SK-N-SH (cell line): Measurements from ENCODE around the gene DEAF1. TPM values are rescaled to one million over a fixed set of nuclear protein-coding genes. Genes with fewer than 3 reads are reported as not detected.

Source experiments
- CTCF ChIA-PET: fragments of 300-600, 350-600 bp; formaldehyde crosslinking; extraction: SDS; loops from one replicate; lab custom pipeline; 2021; lab: Yijun Ruan, JAX
- POLR2A ChIA-PET: fragments of 350-600 bp; sonication (Branson Sonifier 250); formaldehyde crosslinking; extraction: SDS; loops from one replicate; lab custom pipeline; 2020; ENCODE audit warnings: antibody characterized with exemption, inconsistent platforms; lab: Yijun Ruan, JAX
- DNase-seq: peaks from one replicate; pipeline ENCODE4 v3.0.0; 2012
- H2AFZ ChIP-seq: fragments of 200-600 bp; sonication (generic); 2 replicates; pipeline ENCODE4 v1.8.1; 2016; ENCODE audit warnings: antibody characterized with exemption, mild to moderate bottlenecking, low read depth
- H3F3A ChIP-seq: fragments of 200-600 bp; sonication (generic); replicated peaks from 2 replicates; pipeline ENCODE3; 2016; ENCODE audit warnings: antibody characterized with exemption, mild to moderate bottlenecking; ENCODE audit not compliant: insufficient read depth
- H3K27ac ChIP-seq, 2 experiments: fragments of 200-500 bp in 1 of 2; fragments of 200-600 bp in 1 of 2; sonication (Bioruptor generic) in 1 of 2; sonication (generic), shearing (Covaris generic) in 1 of 2; 2 replicates each; pipeline versions ENCODE4 v1.5.1 to v1.6.1; 2014 to 2016; ENCODE audit warnings: low read depth in 2 of 2, inconsistent platforms in 1 of 2, low read length in 1 of 2, mild to moderate bottlenecking in 1 of 2, mixed read lengths in 1 of 2
- H3K27me3 ChIP-seq: fragments of 200-600 bp; sonication (generic), shearing (Covaris generic); 2 replicates; pipeline ENCODE4 v1.6.1; 2016; ENCODE audit warnings: mixed run types; ENCODE audit not compliant: insufficient read depth
- H3K36me3 ChIP-seq, 2 experiments: fragments of 200-500 bp in 1 of 2; fragments of 200-600 bp in 1 of 2; sonication (Bioruptor generic) in 1 of 2; sonication (generic) in 1 of 2; replicated peaks in 1 of 2; 2 replicates each; pipeline versions ENCODE3 to v1.5.1; 2014 to 2016; ENCODE audit warnings: low read length in 1 of 2, mild to moderate bottlenecking in 1 of 2; ENCODE audit not compliant: insufficient read depth in 2 of 2, control insufficient read depth in 1 of 2
- H3K4me1 ChIP-seq, 2 experiments: fragments of 200-500 bp in 1 of 2; fragments of 200-600 bp in 1 of 2; sonication (Bioruptor generic) in 1 of 2; sonication (generic), shearing (Covaris generic) in 1 of 2; 2 replicates each; pipeline versions ENCODE4 v1.5.1 to v1.6.1; 2014 to 2016; ENCODE audit warnings: low read depth in 1 of 2, low read length in 1 of 2, mixed run types in 1 of 2; ENCODE audit not compliant: insufficient read depth in 2 of 2, control insufficient read depth in 1 of 2
- H3K4me2 ChIP-seq: fragments of 200-600 bp; sonication (generic), shearing (Covaris generic); 2 replicates; pipeline ENCODE4 v1.6.1; 2017; ENCODE audit warnings: mixed run types
- H3K4me3 ChIP-seq, 2 experiments: fragments of 200-500 bp in 1 of 2; fragments of 200-600 bp in 1 of 2; sonication (Bioruptor generic) in 1 of 2; sonication (generic), shearing (Covaris generic) in 1 of 2; 2 replicates each; pipeline versions ENCODE4 v1.5.1 to v1.8.1; 2014 to 2016; ENCODE audit warnings: low read depth in 2 of 2, inconsistent platforms in 1 of 2, low read length in 1 of 2, mild to moderate bottlenecking in 1 of 2, mixed read lengths in 1 of 2, moderate library complexity in 1 of 2
- H3K79me2 ChIP-seq: fragments of 200-600 bp; sonication (generic); 2 replicates; pipeline ENCODE4 v1.8.1; 2017; ENCODE audit warnings: mild to moderate bottlenecking; ENCODE audit not compliant: insufficient read depth
- H3K9ac ChIP-seq: fragments of 200-600 bp; sonication (generic); 2 replicates; pipeline ENCODE4 v1.6.1; 2017; ENCODE audit warnings: mixed run types
- H3K9me2 ChIP-seq: fragments of 200-600 bp; sonication (generic); 2 replicates; pipeline ENCODE4 v1.6.1; 2017; ENCODE audit warnings: mixed run types
- H3K9me3 ChIP-seq: fragments of 200-600 bp; sonication (generic); 2 replicates; pipeline ENCODE4 v1.6.1; 2017; ENCODE audit warnings: mixed run types, mild to moderate bottlenecking, moderate library complexity
- H4K20me1 ChIP-seq: fragments of 200-600 bp; sonication (generic); 2 replicates; pipeline ENCODE4 v1.6.1; 2017; ENCODE audit warnings: mild to moderate bottlenecking, mixed run types; ENCODE audit not compliant: insufficient read depth
- CTCF ChIP-seq: fragments of 200-600 bp; sonication (generic); IDR thresholded peaks from 2 replicates; pipeline ENCODE4 v1.6.1; 2017; ENCODE audit warnings: antibody characterized with exemption, mild to moderate bottlenecking, moderate library complexity
- ELF1 ChIP-seq: IDR thresholded peaks from 2 replicates; pipeline ENCODE4 v1.4.0; 2012
- EZH2phosphoT487 ChIP-seq: fragments of 200-600 bp; sonication (generic); IDR thresholded peaks from 2 replicates; pipeline ENCODE4 v1.6.1; 2017; ENCODE audit warnings: low read depth, mixed run types, mild to moderate bottlenecking, antibody characterized with exemption, moderate library complexity, borderline replicate concordance
- MXI1 ChIP-seq: IDR thresholded peaks from 2 replicates; pipeline ENCODE4 v1.6.1; 2012; ENCODE audit warnings: mild to moderate bottlenecking, low read depth, low read length, improper control_type of control experiment
- POLR2AphosphoS5 ChIP-seq: IDR thresholded peaks from 2 replicates; pipeline ENCODE4 v1.6.1; 2012; ENCODE audit warnings: low read depth, low read length
- YY1 ChIP-seq: IDR thresholded peaks from 2 replicates; pipeline ENCODE4 v1.4.0; 2012; ENCODE audit warnings: low read depth, mild to moderate bottlenecking
- WGBS: methylation state at CpG from one replicate; pipeline ENCODE4 v1.1.6; 2017; ENCODE audit warnings: low lambda C conversion rate; 5-methylcytosine and 5-hydroxymethylcytosine counted together
- polyA plus RNA-seq, 3 experiments: library from polyadenylated mRNA; depleted of rRNA; stranded (reverse); fragments of >200 nt; gene quantifications; 2 replicates each; pipeline ENCODE4 v1.2.3, GENCODE V29; 2012

The DEAF1 gene
- polyA plus RNA-seq, 1 of the 3 experiments (the other 2 are of a cell fraction) = 40.6 TPM

GRCh38 chr11:598005-598680 is 96.9 kb downstream of the DEAF1 start:
- Histone ChIP-seq H2AFZ (no peak overlapping the region), H3K4me2 (no peak overlapping the region), H3K79me2 (peaks cover 16% of the 10 kb centered on the region; the same call in 1 of the 2 replicates), H3F3A (no peaks in the 10 kb centered on the region), H3K4me3 (no peak overlapping the region), H3K9ac (no peak overlapping the region), H4K20me1 (peaks cover 22% of the 10 kb centered on the region; the same call in 1 of the 2 replicates), H3K27me3 (no peaks in the 10 kb centered on the region), H3K27ac (no peak overlapping the region), H3K9me2 (no peaks in the 10 kb centered on the region), H3K36me3 (peaks cover 41 to 66% of the 10 kb centered on the region in 2 experiments), H3K9me3 (no peaks in the 10 kb centered on the region), H3K4me1 (no peaks in the 10 kb centered on the region)
- 86% methylated on average over 9 of the region's 30 CpGs for WGBS
- ChIA-PET CTCF (no interaction called here), POLR2A (no interaction called here)
- TF ChIP-seq EZH2phosphoT487 = no peak
- no peak for DNase-seq

DNA sequence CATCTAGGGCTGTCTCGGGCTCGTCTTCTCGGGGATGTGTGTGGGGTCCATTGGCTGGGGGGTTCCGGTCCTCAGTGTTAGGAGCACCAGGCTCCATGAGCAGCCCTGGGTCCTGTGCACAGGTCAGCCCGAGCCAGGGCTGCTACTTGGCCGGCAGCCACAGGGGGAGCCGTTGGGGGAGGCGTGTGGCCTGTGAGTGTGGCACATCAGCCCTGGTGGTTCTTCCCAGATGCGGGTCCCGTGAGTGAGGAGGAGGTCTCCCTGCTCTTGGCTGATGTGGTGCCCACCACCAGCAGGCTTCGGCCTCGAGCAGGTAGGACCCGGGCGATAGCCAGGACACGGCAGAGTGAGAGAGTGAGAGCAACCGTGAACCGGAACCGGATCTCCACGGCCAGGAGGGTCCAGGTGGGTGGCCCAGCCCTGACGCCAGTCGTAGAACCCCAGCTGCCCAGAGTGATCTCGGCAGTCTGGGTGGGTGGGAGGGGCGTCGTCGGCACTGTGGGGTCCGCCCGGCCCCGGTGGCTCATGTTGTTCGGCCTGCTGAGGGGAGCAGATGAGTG is 97.8 kb downstream of the DEAF1 start:
- no peaks in the 10 kb centered on the region for H3K4me1 ChIP-seq
- no peak overlapping the region for H2AFZ ChIP-seq
- DNase-seq = peak; percentile 63
- peaks cover 18% of the 10 kb centered on the region for H3K79me2 ChIP-seq
- whole genome bisulfite sequencing = no CpG with 5 or more reads among the region's 29 CpGs
- no peak overlapping the region for H3K4me2 ChIP-seq
- H3K4me3 ChIP-seq = no peak overlapping the region
- TF ChIP-seq CTCF (peak; percentile 21; the same call in 1 of the 2 replicates), MXI1 (no peak)
- TF ChIP-seq, all 33 proteins: peak for 1
- no peaks in the 10 kb centered on the region for H3K9me2 ChIP-seq
- no peak overlapping the region for H3K9ac ChIP-seq
- H4K20me1 ChIP-seq = peaks cover 22% of the 10 kb centered on the region; the same call in 1 of the 2 replicates
- H3F3A ChIP-seq = no peaks in the 10 kb centered on the region
- no peaks in the 10 kb centered on the region for H3K9me3 ChIP-seq
- POLR2A ChIA-PET = no interaction called here
- no peak overlapping the region for H3K27ac ChIP-seq
- peaks cover 41 to 75% of the 10 kb centered on the region in 2 experiments for H3K36me3 ChIP-seq
- CTCF ChIA-PET = no interaction called here
- no peaks in the 10 kb centered on the region for H3K27me3 ChIP-seq

- POLR2A ChIA-PET = no interaction called here
- WGBS = 98% methylated on average over 9 of the region's 10 CpGs
- no peaks in the 10 kb centered on the region for H3K9me3 ChIP-seq
- no peak overlapping the region for H3K9ac ChIP-seq
- no peak overlapping the region for H3K4me3 ChIP-seq
- no peaks in the 10 kb centered on the region for H3F3A ChIP-seq
- H3K36me3 ChIP-seq = peaks cover 37 to 71% of the 10 kb centered on the region in 2 experiments
- no peak overlapping the region for H3K27ac ChIP-seq
- CTCF ChIA-PET = interaction anchor here (1.3 kb wide), 1 partner anchor 10 kb away, joined by 5 read pairs; no protein-coding TSS in a partner anchor
- TF ChIP-seq YY1 (no peak), ELF1 (no peak), POLR2AphosphoS5 (no peak)
- DNase-seq = no peak
- H3K4me2 ChIP-seq = no peak overlapping the region
- H3K4me1 ChIP-seq = no peaks in the 10 kb centered on the region
- no peaks in the 10 kb centered on the region for H3K9me2 ChIP-seq
- no peak overlapping the region for H2AFZ ChIP-seq
- H3K27me3 ChIP-seq = no peaks in the 10 kb centered on the region
- peaks cover 22% of the 10 kb centered on the region; the same call in 1 of the 2 replicates for H4K20me1 ChIP-seq
- peaks cover 26% of the 10 kb centered on the region for H3K79me2 ChIP-seq
These were observed 98.6 kb downstream of the DEAF1 start for GRCh38 chr11:596374-596773.
